Epithelial cell of proximal tubule (primary cell): ENCODE data around the gene DLGAP3. TPM values are rescaled to one million over a fixed set of nuclear protein-coding genes. Genes with fewer than 3 reads are reported as not detected.

Experiments
- DNase-seq: peaks from one replicate; pipeline ENCODE4 v3.0.0-alpha.2; 2011; ENCODE audit warnings: low read depth
- H3K4me3 ChIP-seq: 2 replicates; pipeline ENCODE4 v1.5.1; 2011; ENCODE audit warnings: low read depth, mild to moderate bottlenecking, low read length
- CTCF ChIP-seq: conservative IDR thresholded peaks from 2 replicates; pipeline ENCODE4 v1.5.1; 2012; ENCODE audit warnings: low read depth, mild to moderate bottlenecking, low read length
- total RNA-seq: library from RNA; depleted of rRNA; stranded (reverse); fragments of >200 nt; gene quantifications from 2 replicates; pipeline ENCODE4 v1.2.3, GENCODE V29; 2015

Gene DLGAP3
- total RNA-seq, 1 donor from 2014 or later: 0.81 TPM

GRCh38 chr1:34856697-34857096 lies 72.8 kb downstream of the DLGAP3 start:
- TF ChIP-seq CTCF: no peak
- no peak overlapping the region for H3K4me3 ChIP-seq
- no peak for DNase-seq

GRCh38 chr1:34852677-34853217 lies 76.7 kb downstream of the DLGAP3 start:
- TF ChIP-seq CTCF: peak; percentile 96
- DNase-seq: peak; percentile 78
- no peak overlapping the region for H3K4me3 ChIP-seq

GRCh38 chr1:34851431-34852105 lies 77.9 kb downstream of the DLGAP3 start:
- DNase-seq: no peak
- no peak overlapping the region for H3K4me3 ChIP-seq
- TF ChIP-seq CTCF: peak; percentile 4

GRCh38 chr1:34850382-34850781 lies 79.1 kb downstream of the DLGAP3 start:
- H3K4me3 ChIP-seq: no peak overlapping the region
- TF ChIP-seq CTCF: no peak
- DNase-seq: no peak

GRCh38 chr1:34847094-34847493 lies 82.4 kb downstream of the DLGAP3 start:
- no peak for DNase-seq
- no peak for TF ChIP-seq CTCF
- no peak overlapping the region for H3K4me3 ChIP-seq

GRCh38 chr1:34846265-34846664 lies 83.2 kb downstream of the DLGAP3 start:
- no peak overlapping the region for H3K4me3 ChIP-seq
- no peak for DNase-seq
- TF ChIP-seq CTCF: no peak
